GM18909 (cell line): ENCODE data around the gene ACAD10.
A peak's percentile ranks its signal among the peaks of the same experiment; 100 is the strongest.

Source experiments
- ATAC-seq: cut with Tn5 transposase; IDR thresholded peaks from one replicate; pipeline ENCODE4 v1.9.1; 2021; ENCODE audit warnings: mild to moderate bottlenecking; ENCODE audit not compliant: unreplicated experiment, poor library complexity

Gene ACAD10

DNA sequence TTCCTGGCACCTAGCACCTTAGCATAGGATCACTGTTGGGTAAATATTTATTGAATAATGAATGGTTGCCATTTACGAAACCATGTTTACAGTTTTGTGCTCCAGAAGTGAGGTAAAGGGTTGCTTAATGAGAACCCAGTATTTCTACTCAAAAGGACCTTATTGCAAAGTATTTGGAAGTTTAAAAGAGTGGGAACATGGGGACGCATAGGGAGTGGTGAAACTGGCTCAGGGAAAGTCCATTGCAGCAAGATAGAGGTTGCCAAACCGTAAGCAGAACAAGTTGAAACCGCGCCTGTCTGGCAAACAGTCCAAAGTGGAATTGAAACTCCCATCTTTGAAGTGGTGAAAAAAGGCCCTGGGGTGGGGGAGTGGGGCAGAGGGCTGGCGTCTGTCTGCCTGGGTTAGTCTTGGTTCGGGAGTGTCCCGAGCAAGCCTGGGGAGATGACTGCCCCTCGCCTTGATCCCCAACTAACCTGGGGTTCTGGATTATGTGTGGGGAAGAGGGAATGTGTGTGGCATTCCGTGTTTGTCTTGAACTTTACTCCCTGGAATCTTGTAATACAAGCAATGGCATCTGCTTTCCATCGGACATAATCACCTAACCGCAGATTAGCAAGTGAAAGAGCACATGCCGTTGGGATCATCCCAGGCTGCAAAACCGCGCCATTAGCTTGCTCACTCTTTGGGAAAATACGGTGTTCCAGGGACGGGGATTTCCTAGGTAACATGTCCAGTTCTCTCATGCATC is 88.1 kb downstream of the ACAD10 start:
- peak; percentile 42 for ATAC-seq

DNA sequence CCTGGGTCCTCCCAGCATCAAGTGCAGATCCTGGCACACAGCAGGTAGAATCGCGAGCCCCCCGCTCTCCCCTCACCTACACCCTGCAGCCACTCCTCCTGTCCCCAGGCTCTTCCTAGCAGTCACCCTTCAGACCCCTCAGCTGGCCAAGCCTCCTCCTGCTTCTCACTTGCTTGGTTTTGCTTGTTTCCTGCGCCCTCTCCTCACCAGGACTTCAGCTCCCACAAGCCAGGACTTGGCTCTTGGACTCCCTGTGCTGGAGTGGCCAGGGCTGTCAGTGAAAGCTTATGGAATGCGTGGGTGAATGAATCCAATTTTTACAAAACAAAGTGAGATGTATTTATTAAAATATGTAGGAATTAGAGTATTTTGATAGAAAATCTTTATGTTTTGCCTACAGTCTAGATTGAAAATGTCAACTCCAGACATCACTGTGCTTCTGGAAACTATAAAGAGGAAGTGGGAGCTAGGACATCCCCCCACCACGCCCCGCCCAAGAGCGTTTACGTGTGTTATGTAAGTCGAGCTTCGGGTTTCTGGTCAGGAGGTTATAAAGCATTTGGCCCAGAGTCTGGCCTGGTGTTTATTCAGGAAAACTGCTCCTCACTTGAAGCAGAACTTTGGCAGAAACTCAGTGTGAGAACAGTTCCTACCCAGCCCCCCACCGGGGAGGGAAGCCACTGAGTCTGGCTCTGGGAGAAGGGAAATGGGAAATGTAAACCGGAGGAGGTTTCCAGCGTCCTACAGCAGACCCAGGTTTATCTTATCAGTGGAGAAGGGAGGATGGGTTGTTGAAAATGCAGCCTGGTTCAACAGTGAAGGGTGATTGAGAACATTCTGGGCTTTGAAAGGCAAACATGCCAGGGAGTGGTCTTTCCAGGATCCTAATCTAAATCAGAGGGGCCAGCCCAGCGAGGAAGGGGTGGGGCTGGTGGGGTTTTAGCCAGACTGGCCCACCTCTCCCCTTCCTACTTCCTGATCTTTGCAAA is 89.6 kb downstream of the ACAD10 start:
- ATAC-seq = no peak

DNA sequence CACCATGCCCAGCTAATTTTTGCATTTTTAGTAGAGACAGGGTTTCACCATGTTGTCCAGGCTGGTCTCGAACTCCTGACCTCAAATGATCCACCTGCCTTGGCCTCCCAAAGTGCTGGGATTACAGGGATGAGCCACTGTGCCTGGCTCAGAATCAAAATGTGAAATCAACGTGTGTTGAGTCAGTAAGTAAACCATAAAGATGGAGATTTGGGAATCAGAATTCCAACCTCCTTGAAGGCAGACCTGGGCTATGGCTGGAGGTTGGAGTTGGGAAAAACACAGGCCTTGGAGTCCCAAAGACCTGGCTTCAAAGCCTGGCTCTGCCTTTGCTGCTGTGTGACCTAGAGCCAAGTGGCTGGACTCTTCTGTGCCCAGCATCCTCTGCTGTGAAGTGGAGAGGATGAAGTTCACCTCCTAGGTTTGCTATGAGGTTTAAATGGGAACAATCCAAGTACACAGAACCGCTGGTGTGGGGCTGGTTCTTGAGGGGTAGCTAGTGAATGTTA is 91.0 kb downstream of the ACAD10 start:
- no peak for ATAC-seq

DNA sequence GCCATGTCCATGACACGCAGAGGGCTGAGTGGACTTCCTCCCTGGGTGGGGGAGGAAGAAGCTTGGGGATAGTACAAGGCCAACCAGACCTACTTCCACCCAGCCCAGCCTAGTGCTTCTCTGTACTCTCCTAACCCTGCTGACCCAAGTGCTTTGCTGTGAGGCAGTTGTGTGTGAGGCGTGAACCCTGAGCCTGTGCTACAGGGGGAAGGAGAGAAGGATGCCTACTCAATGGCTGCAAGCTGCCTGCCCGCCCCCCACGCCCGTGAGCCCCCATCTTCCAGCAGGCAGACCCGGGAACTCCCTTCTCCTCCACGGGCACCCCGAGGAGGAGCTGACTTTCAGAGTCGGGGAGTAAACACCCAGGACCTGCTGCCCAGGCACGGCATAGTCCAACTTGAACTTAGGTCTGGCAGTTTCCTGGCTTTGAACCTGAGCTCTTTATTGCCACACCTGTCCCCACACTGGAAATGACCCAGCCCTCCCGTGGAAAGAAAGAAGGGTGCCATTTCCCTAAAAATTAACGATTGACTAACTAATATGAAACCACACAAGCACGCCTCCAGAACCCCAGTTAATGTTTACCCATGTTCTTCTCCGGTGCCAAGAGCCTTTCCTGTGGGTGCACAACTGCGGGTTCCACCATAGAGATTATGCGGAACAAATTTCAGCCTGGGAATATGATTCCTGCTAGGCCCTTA is 91.6 kb downstream of the ACAD10 start:
- ATAC-seq = no peak

- ATAC-seq = no peak
Observed at GRCh38 chr12:111780166-111780565, 94.3 kb downstream of the ACAD10 start.

GRCh38 chr12:111780615-111781014 is 94.8 kb downstream of the ACAD10 start:
- ATAC-seq = no peak

DNA sequence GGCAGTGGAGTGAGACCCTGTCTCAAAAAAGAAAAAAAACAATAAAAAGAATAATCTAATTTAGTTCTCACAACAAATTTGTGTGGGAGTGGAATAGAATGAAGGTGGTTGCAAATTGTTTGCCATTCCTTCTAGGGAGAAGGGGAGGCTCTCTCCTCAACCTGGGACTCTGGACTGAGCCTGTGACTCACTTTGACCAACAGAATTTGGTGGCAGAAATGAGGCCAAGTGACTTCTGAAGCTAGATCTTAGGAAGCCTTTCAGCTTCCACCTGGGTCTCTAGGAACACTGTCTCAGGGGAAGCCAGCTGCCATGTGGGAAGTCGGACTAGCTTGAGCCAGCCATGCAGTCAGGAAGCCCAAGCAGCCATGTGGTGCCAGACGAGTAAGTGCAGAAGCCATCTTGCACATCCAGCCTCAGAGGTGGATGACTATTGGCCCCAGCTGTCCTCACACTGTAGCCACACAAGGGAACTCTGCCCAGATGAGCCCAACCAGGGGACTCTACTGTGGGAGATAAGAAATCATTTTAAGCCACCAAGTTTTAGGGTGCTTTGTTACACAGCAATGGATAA is 95.3 kb downstream of the ACAD10 start:
- no peak for ATAC-seq

GRCh38 chr12:111783046-111783445 is 97.2 kb downstream of the ACAD10 start:
- no peak for ATAC-seq

DNA sequence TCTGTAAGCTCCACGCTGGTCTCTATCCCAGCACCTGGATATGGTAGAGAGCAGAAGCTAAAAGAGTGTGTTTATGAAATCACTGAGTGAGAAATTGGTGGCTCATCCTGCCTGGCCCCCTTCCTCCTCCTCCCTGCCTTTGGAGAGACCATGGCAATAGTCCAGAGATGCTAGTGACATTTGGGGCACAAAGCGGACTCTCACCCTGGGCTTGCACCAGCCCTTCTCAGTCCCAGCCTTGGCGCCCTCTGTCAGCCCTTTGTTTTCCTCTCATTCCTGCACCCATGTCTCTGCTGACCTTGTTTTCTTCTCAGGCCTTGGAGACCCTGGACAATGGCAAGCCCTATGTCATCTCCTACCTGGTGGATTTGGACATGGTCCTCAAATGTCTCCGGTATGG is 99.1 kb downstream of the ACAD10 start:
- no peak for ATAC-seq

- ATAC-seq = no peak
Observed at GRCh38 chr12:111785651-111786050, 99.8 kb downstream of the ACAD10 start.

GRCh38 chr12:111788178-111788654 is 102.4 kb downstream of the ACAD10 start:
- ATAC-seq = no peak

DNA sequence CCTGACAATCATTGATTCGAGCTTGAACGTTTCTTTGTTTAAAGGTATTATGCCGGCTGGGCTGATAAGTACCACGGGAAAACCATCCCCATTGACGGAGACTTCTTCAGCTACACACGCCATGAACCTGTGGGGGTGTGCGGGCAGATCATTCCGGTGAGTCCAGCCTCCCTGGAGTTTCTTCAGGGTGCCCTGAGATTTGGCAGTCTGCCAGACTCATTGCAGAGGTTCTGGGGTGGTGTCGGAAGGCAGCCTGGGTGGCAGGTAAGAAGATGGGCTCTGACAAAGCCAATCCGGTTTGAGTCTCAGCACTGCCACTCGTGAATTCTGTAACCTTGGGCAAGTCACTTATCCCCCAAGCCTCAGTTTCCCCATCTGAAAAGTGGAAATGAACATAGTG is 103.9 kb downstream of the ACAD10 start:
- no peak for ATAC-seq

GRCh38 chr12:111791507-111791906 is 105.7 kb downstream of the ACAD10 start:
- no peak for ATAC-seq

GRCh38 chr12:111792155-111792855 is 106.5 kb downstream of the ACAD10 start:
- ATAC-seq = no peak

DNA sequence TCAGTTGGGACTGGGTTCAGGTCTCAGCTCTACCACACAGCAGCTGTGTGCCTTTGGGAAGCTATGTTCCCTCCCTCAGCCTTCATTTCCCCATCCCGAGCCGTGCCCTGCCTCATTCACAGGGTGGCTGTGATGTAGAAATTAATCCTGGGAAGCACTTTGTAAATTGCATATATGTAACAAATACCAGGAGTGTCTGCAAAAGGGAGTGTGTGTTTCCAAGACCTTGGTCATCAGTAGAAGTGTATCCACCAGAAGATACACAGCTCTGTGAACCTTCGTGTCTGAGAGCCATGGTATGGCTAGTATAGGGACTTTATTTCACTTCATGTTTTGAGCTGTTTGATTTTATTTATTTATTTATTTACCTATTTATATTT is 107.0 kb downstream of the ACAD10 start:
- ATAC-seq = no peak

DNA sequence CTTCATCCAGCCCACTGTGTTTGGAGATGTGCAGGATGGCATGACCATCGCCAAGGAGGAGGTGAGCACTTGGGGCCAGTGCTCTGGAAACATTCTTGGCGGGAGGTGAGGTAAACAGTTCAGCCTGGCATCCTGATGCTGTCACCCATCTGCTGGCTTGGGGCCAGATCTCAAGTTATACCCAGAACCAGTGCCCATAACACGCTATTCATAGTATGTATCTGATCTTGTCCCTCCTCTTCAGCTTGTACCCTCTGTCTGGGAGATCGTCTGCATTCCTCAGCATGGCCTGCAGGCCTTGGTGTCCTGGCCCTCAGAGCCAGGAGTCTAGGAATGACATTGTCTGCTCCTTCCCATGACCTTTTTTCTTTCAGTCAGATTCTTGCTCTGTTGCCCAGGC is 112.3 kb downstream of the ACAD10 start:
- no peak for ATAC-seq

- ATAC-seq = no peak
Observed at GRCh38 chr12:111799758-111800157, 113.9 kb downstream of the ACAD10 start.

- ATAC-seq = no peak
Observed at GRCh38 chr12:111803038-111803626, 117.3 kb downstream of the ACAD10 start.

DNA sequence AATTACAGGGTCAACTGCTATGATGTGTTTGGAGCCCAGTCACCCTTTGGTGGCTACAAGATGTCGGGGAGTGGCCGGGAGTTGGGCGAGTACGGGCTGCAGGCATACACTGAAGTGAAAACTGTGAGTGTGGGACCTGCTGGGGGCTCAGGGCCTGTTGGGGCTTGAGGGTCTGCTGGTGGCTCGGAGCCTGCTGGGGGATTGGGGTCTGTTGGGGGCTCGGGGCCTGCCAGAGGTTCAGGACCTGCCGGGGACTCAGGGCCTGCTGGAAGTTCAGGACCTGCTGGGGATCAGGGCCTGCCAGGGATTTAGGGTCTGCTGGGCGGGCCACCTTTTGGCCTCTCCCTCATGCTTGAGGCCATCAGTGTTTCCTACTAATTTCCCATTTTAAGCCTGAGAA is 118.0 kb downstream of the ACAD10 start:
- ATAC-seq = no peak
